Body of pancreas (tissue), 4 donors: ENCODE data around the gene SPATA6.

ENCODE experiments used
- CTCF ChIP-seq, 7 experiments: fragments of 450-650 bp in 4 of 7; fragments of 200-600 bp in 3 of 7; sonication (generic) in 3 of 7; IDR thresholded peaks; one replicate each; pipeline ENCODE4 v1.5.1; 2016 to 2019; ENCODE audit warnings: antibody characterized with exemption in 7 of 7
- POLR2A ChIP-seq, 3 donors: fragments of 450-650 bp; IDR thresholded peaks; one replicate each; pipeline ENCODE4 v1.6.1; 2016; ENCODE audit warnings: antibody characterized with exemption in 3 of 3, mild to moderate bottlenecking in 2 of 3

GRCh38 chr1:48374785-48375184, 97.2 kb downstream of the SPATA6 start:
- TF ChIP-seq CTCF (IDR thresholded peaks at IDR 0.05) (no peak), POLR2A (IDR thresholded peaks at IDR 0.05) (no peak)
